ENCODE measurements around the gene RAI14.

GRCh38 chr5:34719029-34719428 is 62.9 kb downstream of the RAI14 start:
- TF ChIP-seq CTCF (IDR thresholded peaks at IDR 0.05) (no peak), POLR2A (IDR thresholded peaks at IDR 0.05) (no peak)

Measured in testis (tissue), 2 donors.